HEK293T (cell line): ENCODE results near the gene DDX51.
"Not testable (repeated sequence)": the region's sequence is repeated elsewhere in the genome, so short reads cannot be mapped to it uniquely, and the experiment has no call there.

Experiments used
- ARNT ChIP-seq: fragments of 450-650 bp; IDR thresholded peaks from 2 replicates; pipeline ENCODE4 v1.6.1; 2017; ENCODE audit warnings: mild to moderate bottlenecking
- BHLHE40 ChIP-seq: fragments of 450-650 bp; IDR thresholded peaks from 2 replicates; pipeline ENCODE4 v1.6.1; 2016; ENCODE audit warnings: mild to moderate bottlenecking, moderate library complexity, borderline replicate concordance
- ELF4 ChIP-seq: fragments of 450-650 bp; IDR thresholded peaks from 2 replicates; pipeline ENCODE4 v1.6.1; 2017; ENCODE audit warnings: antibody characterized with exemption
- FOXA1 ChIP-seq: fragments of 450-650 bp; IDR thresholded peaks from 2 replicates; pipeline ENCODE4 v1.6.1; 2016; ENCODE audit warnings: mild to moderate bottlenecking
- FOXK2 ChIP-seq: fragments of 450-650 bp; IDR thresholded peaks from 2 replicates; pipeline ENCODE4 v1.6.1; 2016; ENCODE audit warnings: mild to moderate bottlenecking
- FOXM1 ChIP-seq: fragments of 450-650 bp; IDR thresholded peaks from 2 replicates; pipeline ENCODE4 v1.6.1; 2017; ENCODE audit warnings: mild to moderate bottlenecking, borderline replicate concordance
- L3MBTL2 ChIP-seq: fragments of 450-650 bp; conservative IDR thresholded peaks from 2 replicates; pipeline ENCODE4 v1.6.1; 2016; ENCODE audit warnings: mild to moderate bottlenecking
- LEF1 ChIP-seq: fragments of 450-650 bp; IDR thresholded peaks from 2 replicates; pipeline ENCODE4 v1.6.1; 2017; ENCODE audit warnings: mild to moderate bottlenecking, borderline replicate concordance
- PKNOX1 ChIP-seq: fragments of 450-650 bp; IDR thresholded peaks from 2 replicates; pipeline ENCODE4 v1.6.1; 2016
- SP1 ChIP-seq: fragments of 450-650 bp; IDR thresholded peaks from 2 replicates; pipeline ENCODE4 v1.6.1; 2017
- SUZ12 ChIP-seq: fragments of 450-650 bp; IDR thresholded peaks from 2 replicates; pipeline ENCODE4 v1.6.1; 2016; ENCODE audit warnings: mild to moderate bottlenecking
- TARDBP ChIP-seq: fragments of 450-650 bp; IDR thresholded peaks from 2 replicates; pipeline ENCODE4 v1.6.1; 2016

DNA sequence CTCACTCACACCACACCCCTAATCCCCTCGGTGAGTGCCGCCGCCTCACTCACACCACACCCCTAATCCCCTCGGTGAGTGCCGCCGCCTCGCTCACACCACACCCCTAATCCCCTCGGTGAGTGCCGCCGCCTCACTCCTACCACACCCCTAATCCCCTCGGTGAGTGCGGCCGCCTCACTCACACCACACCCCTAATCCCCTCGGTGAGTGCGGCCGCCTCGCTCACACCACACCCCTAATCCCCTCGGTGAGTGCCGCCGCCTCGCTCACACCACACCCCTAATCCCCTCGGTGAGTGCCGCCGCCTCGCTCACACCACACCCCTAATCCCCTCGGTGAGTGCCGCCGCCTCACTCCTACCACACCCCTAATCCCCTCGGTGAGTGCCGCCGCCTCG lies 5.4 kb upstream of the DDX51 start:
- TF ChIP-seq PKNOX1, ELF4, FOXK2, SP1, ARNT, FOXM1, TARDBP, SUZ12, L3MBTL2, BHLHE40, LEF1, FOXA1: not testable (repeated sequence)
